Activated naive CD8-positive, alpha-beta T cell treated with anti-CD3 and anti-CD28 coated beads for 36 hours (primary cell): ENCODE results near the gene SAMD4B. TPM values are rescaled to one million over a fixed set of nuclear protein-coding genes. Genes with fewer than 3 reads are reported as not detected.
A peak's percentile ranks its signal among the peaks of the same experiment; 100 is the strongest.

ENCODE experiments used
- DNase-seq: peaks from one replicate; pipeline ENCODE4 v3.0.0; 2021
- H3K27ac Mint-ChIP-seq: one replicate; pipeline ENCODE4 v1.8.0; 2022; ENCODE audit warnings: mild to moderate bottlenecking, moderate library complexity, mixed read lengths
- H3K27me3 Mint-ChIP-seq: one replicate; pipeline ENCODE4 v1.8.0; 2022; ENCODE audit warnings: mild to moderate bottlenecking, mixed read lengths
- H3K36me3 Mint-ChIP-seq: one replicate; pipeline ENCODE4 v1.8.0; 2021; ENCODE audit warnings: mild to moderate bottlenecking, mixed read lengths
- H3K4me1 Mint-ChIP-seq: one replicate; pipeline ENCODE4 v1.8.0; 2021; ENCODE audit warnings: mixed read lengths
- H3K4me3 Mint-ChIP-seq: one replicate; pipeline ENCODE4 v1.8.0; 2022; ENCODE audit warnings: mild to moderate bottlenecking, moderate library complexity, mixed read lengths
- H3K9me3 Mint-ChIP-seq: one replicate; pipeline ENCODE4 v1.8.0; 2022; ENCODE audit warnings: mixed read lengths
- total RNA-seq, 2 experiments: library from RNA; stranded (reverse); gene quantifications; one replicate each; pipeline ENCODE4 v1.2.3, GENCODE V29; 2021

SAMD4B gene
- total RNA-seq, 2 experiments from 2014 or later: 36.2 to 36.5 TPM

- peak; percentile 72 for DNase-seq
- Mint-ChIP-seq H3K4me1 (peaks cover 40% of the 10 kb centered on the region), H3K27ac (peak overlapping the region; percentile 93), H3K4me3 (peak overlapping the region; percentile 82), H3K36me3 (peaks cover 20% of the 10 kb centered on the region), H3K9me3 (no peaks in the 10 kb centered on the region), H3K27me3 (peaks cover 4% of the 10 kb centered on the region)
Measured at GRCh38 chr19:39410017-39410830, 68.0 kb downstream of the SAMD4B start.

- Mint-ChIP-seq H3K4me3 (peak overlapping the region; percentile 82), H3K4me1 (peaks cover 36% of the 10 kb centered on the region), H3K9me3 (no peaks in the 10 kb centered on the region), H3K27me3 (peaks cover 4% of the 10 kb centered on the region), H3K27ac (peak overlapping the region; percentile 93), H3K36me3 (peaks cover 20% of the 10 kb centered on the region)
- no peak for DNase-seq
Measured at GRCh38 chr19:39410831-39411080, 68.5 kb downstream of the SAMD4B start.

- peak overlapping the region; percentile 82 for H3K4me3 Mint-ChIP-seq
- H3K9me3 Mint-ChIP-seq: no peaks in the 10 kb centered on the region
- H3K4me1 Mint-ChIP-seq: peaks cover 35% of the 10 kb centered on the region
- H3K36me3 Mint-ChIP-seq: peaks cover 20% of the 10 kb centered on the region
- H3K27me3 Mint-ChIP-seq: peaks cover 4% of the 10 kb centered on the region
- no peak for DNase-seq
- H3K27ac Mint-ChIP-seq: peak overlapping the region; percentile 93
Measured at GRCh38 chr19:39411081-39411831, 69.0 kb downstream of the SAMD4B start.

GRCh38 chr19:39411832-39412099, 69.5 kb downstream of the SAMD4B start:
- Mint-ChIP-seq H3K27me3 (peaks cover 4% of the 10 kb centered on the region), H3K9me3 (no peaks in the 10 kb centered on the region), H3K4me3 (peak overlapping the region; percentile 82), H3K4me1 (peaks cover 34% of the 10 kb centered on the region), H3K36me3 (peaks cover 20% of the 10 kb centered on the region), H3K27ac (peak overlapping the region; percentile 93)
- peak; percentile 83 for DNase-seq

GRCh38 chr19:39412100-39412866, 70.1 kb downstream of the SAMD4B start, which contains the start of gene PLEKHG2:
Gene PLEKHG2 (plus strand): TSS chr19:39412669. CDS start chr19:39414087, 1,418 bp downstream.
- Mint-ChIP-seq H3K4me1 (peaks cover 34% of the 10 kb centered on the region), H3K4me3 (peak within 1 kb of the TSS; percentile 89), H3K9me3 (no peaks in the 10 kb centered on the region), H3K27ac (peak within 1 kb of the TSS; percentile 93), H3K27me3 (peaks cover 4% of the 10 kb centered on the region), H3K36me3 (peaks cover 17% of the 10 kb centered on the region)
- peak; percentile 97 for DNase-seq

GRCh38 chr19:39412867-39413271, 70.6 kb downstream of the SAMD4B start:
- H3K4me1 Mint-ChIP-seq: peaks cover 34% of the 10 kb centered on the region
- peaks cover 4% of the 10 kb centered on the region for H3K27me3 Mint-ChIP-seq
- H3K4me3 Mint-ChIP-seq: peak overlapping the region; percentile 82
- peak overlapping the region; percentile 69 for H3K27ac Mint-ChIP-seq
- no peak for DNase-seq
- H3K36me3 Mint-ChIP-seq: peaks cover 13% of the 10 kb centered on the region
- no peaks in the 10 kb centered on the region for H3K9me3 Mint-ChIP-seq

- H3K36me3 Mint-ChIP-seq: peaks cover 8% of the 10 kb centered on the region
- peak overlapping the region; percentile 81 for H3K27ac Mint-ChIP-seq
- peaks cover 4% of the 10 kb centered on the region for H3K27me3 Mint-ChIP-seq
- peak overlapping the region; percentile 89 for H3K4me3 Mint-ChIP-seq
- peak; percentile 39 for DNase-seq
- peaks cover 34% of the 10 kb centered on the region for H3K4me1 Mint-ChIP-seq
- no peaks in the 10 kb centered on the region for H3K9me3 Mint-ChIP-seq
Measured at GRCh38 chr19:39413272-39413910, 71.2 kb downstream of the SAMD4B start.

- DNase-seq: no peak
- peak overlapping the region; percentile 81 for H3K27ac Mint-ChIP-seq
Measured at GRCh38 chr19:39413911-39414608, 71.8 kb downstream of the SAMD4B start.

GRCh38 chr19:39415111-39416046, 73.2 kb downstream of the SAMD4B start:
- H3K36me3 Mint-ChIP-seq: peaks cover 4% of the 10 kb centered on the region
- H3K27ac Mint-ChIP-seq: no peak overlapping the region
- no peak overlapping the region for H3K4me3 Mint-ChIP-seq
- no peak for DNase-seq
- peaks cover 4% of the 10 kb centered on the region for H3K27me3 Mint-ChIP-seq
- peaks cover 25% of the 10 kb centered on the region for H3K4me1 Mint-ChIP-seq
- no peaks in the 10 kb centered on the region for H3K9me3 Mint-ChIP-seq

More at GRCh38 chr19:39413911-39414608, 71.8 kb downstream of the SAMD4B start:
- H3K36me3 Mint-ChIP-seq: peaks cover 2% of the 10 kb centered on the region
- H3K4me1 Mint-ChIP-seq: peaks cover 29% of the 10 kb centered on the region
- H3K9me3 Mint-ChIP-seq: no peaks in the 10 kb centered on the region
- H3K27me3 Mint-ChIP-seq: peaks cover 4% of the 10 kb centered on the region
- peak overlapping the region; percentile 89 for H3K4me3 Mint-ChIP-seq

- Mint-ChIP-seq H3K27ac (no peak overlapping the region), H3K9me3 (no peaks in the 10 kb centered on the region), H3K4me1 (peaks cover 14% of the 10 kb centered on the region), H3K27me3 (peaks cover 4% of the 10 kb centered on the region), H3K4me3 (no peak overlapping the region), H3K36me3 (peaks cover 4% of the 10 kb centered on the region)
- DNase-seq: no peak
Measured at GRCh38 chr19:39416152-39417120, 74.2 kb downstream of the SAMD4B start.

- DNase-seq: no peak
- no peaks in the 10 kb centered on the region for H3K27me3 Mint-ChIP-seq
Measured at GRCh38 chr19:39417463-39418181, 75.4 kb downstream of the SAMD4B start.

GRCh38 chr19:39419003-39419402, 76.8 kb downstream of the SAMD4B start:
- no peaks in the 10 kb centered on the region for H3K9me3 Mint-ChIP-seq
- peaks cover 8% of the 10 kb centered on the region for H3K36me3 Mint-ChIP-seq
- H3K27ac Mint-ChIP-seq: no peak overlapping the region
- no peak for DNase-seq
- H3K4me1 Mint-ChIP-seq: peaks cover 3% of the 10 kb centered on the region
- no peak overlapping the region for H3K4me3 Mint-ChIP-seq
- H3K27me3 Mint-ChIP-seq: no peaks in the 10 kb centered on the region

More at GRCh38 chr19:39417463-39418181, 75.4 kb downstream of the SAMD4B start:
- H3K4me3 Mint-ChIP-seq: no peak overlapping the region
- H3K9me3 Mint-ChIP-seq: no peaks in the 10 kb centered on the region
- peaks cover 8% of the 10 kb centered on the region for H3K4me1 Mint-ChIP-seq
- peaks cover 6% of the 10 kb centered on the region for H3K36me3 Mint-ChIP-seq
- H3K27ac Mint-ChIP-seq: no peak overlapping the region
